OCI-LY1 (cell line): ENCODE results near the gene RLN2.
"Not testable (repeated sequence)": the region's sequence is repeated elsewhere in the genome, so short reads cannot be mapped to it uniquely, and the experiment has no call there.

Experiments
- H2AFZ ChIP-seq: fragments of 200-600 bp; sonication (generic), shearing (Covaris generic); 2 replicates; pipeline ENCODE4 v1.6.0; 2014; ENCODE audit warnings: antibody characterized with exemption, mild to moderate bottlenecking, low read length
- H3F3A ChIP-seq: fragments of 200-600 bp; sonication (generic), shearing (Covaris generic); 2 replicates; pipeline ENCODE4 v1.6.0; 2014; ENCODE audit warnings: mild to moderate bottlenecking, antibody characterized with exemption, low read length, moderate library complexity; ENCODE audit not compliant: insufficient read depth
- H3K27ac ChIP-seq: fragments of 200-600 bp; sonication (generic); 2 replicates; pipeline ENCODE4 v1.5.1; 2014; ENCODE audit warnings: low read length, mixed run types, mild to moderate bottlenecking, low read depth; ENCODE audit not compliant: poor library complexity, severe bottlenecking
- H3K27me3 ChIP-seq: fragments of 200-600 bp; sonication (generic); 2 replicates; pipeline ENCODE4 v1.6.0; 2014; ENCODE audit warnings: antibody characterized with exemption, mild to moderate bottlenecking, low read length, moderate library complexity; ENCODE audit not compliant: insufficient read depth
- H3K36me3 ChIP-seq: fragments of 200-600 bp; sonication (generic); 2 replicates; pipeline ENCODE4 v1.6.1; 2014; ENCODE audit warnings: mild to moderate bottlenecking, antibody characterized with exemption, low read length, moderate library complexity, mixed read lengths; ENCODE audit not compliant: insufficient read depth
- H3K4me1 ChIP-seq: fragments of 200-600 bp; sonication (generic); 2 replicates; pipeline ENCODE4 v1.5.1; 2014; ENCODE audit warnings: mild to moderate bottlenecking, low read length, moderate library complexity; ENCODE audit not compliant: insufficient read depth, severe bottlenecking
- H3K4me2 ChIP-seq: fragments of 200-600 bp; sonication (generic), shearing (Covaris generic); 2 replicates; pipeline ENCODE4 v1.6.1; 2014; ENCODE audit warnings: low read length
- H3K4me3 ChIP-seq: fragments of 200-600 bp; sonication (generic); 2 replicates; pipeline ENCODE4 v1.5.1; 2014; ENCODE audit warnings: low read length, low read depth, mild to moderate bottlenecking, mixed read lengths; ENCODE audit not compliant: poor library complexity, severe bottlenecking
- H3K79me2 ChIP-seq: fragments of 200-600 bp; shearing (Covaris generic); 2 replicates; pipeline ENCODE4 v1.6.1; 2016; ENCODE audit warnings: mixed run types, low read length, mixed read lengths; ENCODE audit not compliant: insufficient read depth
- H3K9ac ChIP-seq: fragments of 200-600 bp; sonication (generic), shearing (Covaris generic); 2 replicates; pipeline ENCODE4 v1.6.1; 2014; ENCODE audit warnings: mild to moderate bottlenecking, low read length, mixed read lengths
- H3K9me2 ChIP-seq: fragments of 200-600 bp; sonication (generic), shearing (Covaris generic); 2 replicates; pipeline ENCODE4 v1.6.1; 2014; ENCODE audit warnings: low read depth, mild to moderate bottlenecking, low read length, mixed read lengths
- H3K9me3 ChIP-seq: fragments of 200-600 bp; shearing (Covaris generic); 2 replicates; pipeline ENCODE4 v1.6.1; 2014; ENCODE audit warnings: low read length, mixed read lengths
- H4K20me1 ChIP-seq: fragments of 200-600 bp; sonication (generic), shearing (Covaris generic); 2 replicates; pipeline ENCODE4 v1.6.0; 2016; ENCODE audit warnings: mild to moderate bottlenecking, low read length; ENCODE audit not compliant: insufficient read depth
- CTCF ChIP-seq: fragments of 200-600 bp; sonication (generic), shearing (Covaris generic); IDR thresholded peaks from 2 replicates; pipeline ENCODE4 v1.5.1; 2017; ENCODE audit warnings: mild to moderate bottlenecking, antibody characterized with exemption, low read length, moderate library complexity, mixed read lengths
- EZH2 ChIP-seq: fragments of 200-600 bp; sonication (generic), shearing (Covaris generic); IDR thresholded peaks from 2 replicates; pipeline ENCODE4 v1.8.0; 2017; ENCODE audit warnings: borderline replicate concordance, mixed run types, mild to moderate bottlenecking, antibody characterized with exemption, low read length, moderate library complexity, mixed read lengths

Gene RLN2

GRCh38 chr9:5303840-5304795 is at the start of gene RLN2:
Gene RLN2 (minus strand): TSS chr9:5304716. CDS start chr9:5304580, 136 bp downstream.
- H3K9me2 ChIP-seq: not testable (repeated sequence)

GRCh38 chr9:5354184-5354583 is 49.7 kb upstream of the RLN2 start:
- no peak overlapping the region for H3K4me2 ChIP-seq
- H3K4me3 ChIP-seq: no peak overlapping the region
- no peaks in the 10 kb centered on the region for H3K79me2 ChIP-seq
- no peak overlapping the region for H3K27ac ChIP-seq
- peaks cover 3% of the 10 kb centered on the region; the same call in 1 of the 2 replicates for H3K9me3 ChIP-seq
- no peak overlapping the region for H2AFZ ChIP-seq
- TF ChIP-seq EZH2 (no peak), CTCF (no peak)
- H3K9me2 ChIP-seq: no peaks in the 10 kb centered on the region
- H3K9ac ChIP-seq: no peak overlapping the region
- H3K27me3 ChIP-seq: no peaks in the 10 kb centered on the region
- no peaks in the 10 kb centered on the region for H3K36me3 ChIP-seq
- peaks cover 5% of the 10 kb centered on the region for H3K4me1 ChIP-seq
- no peaks in the 10 kb centered on the region for H4K20me1 ChIP-seq
- no peaks in the 10 kb centered on the region for H3F3A ChIP-seq

More at GRCh38 chr9:5303840-5304795, at the start of gene RLN2:
- not testable (repeated sequence) for H3K27ac ChIP-seq, H3F3A ChIP-seq, H3K79me2 ChIP-seq, H3K9ac ChIP-seq, H3K9me3 ChIP-seq, H4K20me1 ChIP-seq, H3K27me3 ChIP-seq, H3K36me3 ChIP-seq
- peaks cover 24% of the 10 kb centered on the region for H3K4me1 ChIP-seq
- H3K4me2 ChIP-seq: peak within 1 kb of the TSS; percentile 56
- H3K4me3 ChIP-seq: peak within 1 kb of the TSS; percentile 43
- H2AFZ ChIP-seq: peak within 1 kb of the TSS; percentile 95

GRCh38 chr9:5352637-5353248 is 48.2 kb upstream of the RLN2 start:
- no peak overlapping the region for H3K27ac ChIP-seq

GRCh38 chr9:5338992-5339981 is 34.8 kb upstream of the RLN2 start, which contains the start of gene RLN1:
Gene RLN1 (minus strand): TSS chr9:5339876. CDS start chr9:5339746, 130 bp downstream.
- not testable (repeated sequence) for H3K27me3 ChIP-seq, H3K79me2 ChIP-seq, H3K9me3 ChIP-seq, H3F3A ChIP-seq, H4K20me1 ChIP-seq, H3K27ac ChIP-seq, H3K9me2 ChIP-seq, H3K36me3 ChIP-seq, H3K9ac ChIP-seq
- Histone ChIP-seq H3K4me2 (peak within 1 kb of the TSS; percentile 54), H3K4me3 (peak within 1 kb of the TSS; percentile 41), H3K4me1 (peaks cover 34% of the 10 kb centered on the region), H2AFZ (peak within 1 kb of the TSS; percentile 26; the same call in 1 of the 2 replicates)

More at GRCh38 chr9:5352637-5353248, 48.2 kb upstream of the RLN2 start:
- Histone ChIP-seq H3K4me1 (peaks cover 5% of the 10 kb centered on the region), H3K36me3 (no peaks in the 10 kb centered on the region), H4K20me1 (no peaks in the 10 kb centered on the region), H2AFZ (no peak overlapping the region), H3K79me2 (no peaks in the 10 kb centered on the region), H3K4me2 (no peak overlapping the region), H3F3A (no peaks in the 10 kb centered on the region), H3K4me3 (no peak overlapping the region), H3K27me3 (no peaks in the 10 kb centered on the region), H3K9ac (no peak overlapping the region), H3K9me2 (no peaks in the 10 kb centered on the region), H3K9me3 (peaks cover 3% of the 10 kb centered on the region; the same call in 1 of the 2 replicates)
- TF ChIP-seq CTCF: no peak
- TF ChIP-seq EZH2: no peak
